ENCODE data around the gene ITGA8.
A peak's percentile ranks its signal among the peaks of the same experiment; 100 is the strongest.

Gene ITGA8

DNA sequence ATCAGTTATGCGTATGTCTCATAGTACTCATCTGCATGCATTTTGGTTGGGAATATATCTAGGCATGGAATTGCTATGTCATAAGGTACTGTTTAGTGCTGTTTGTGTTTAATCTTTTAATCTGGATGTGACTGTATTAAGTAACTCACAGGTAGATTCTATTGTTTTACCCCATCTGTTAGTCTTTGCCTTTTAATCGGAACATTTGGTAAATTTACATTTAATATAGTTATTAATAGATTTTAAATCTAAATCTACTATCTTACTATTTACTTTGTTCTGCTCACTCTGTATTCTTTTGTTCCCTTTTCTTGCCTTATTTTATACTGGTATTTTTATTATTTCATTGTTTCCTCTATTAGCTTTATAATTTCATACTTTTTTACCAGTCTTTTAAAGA is 10.6 kb upstream of the ITGA8 start:
- no peak for DNase-seq

DNA sequence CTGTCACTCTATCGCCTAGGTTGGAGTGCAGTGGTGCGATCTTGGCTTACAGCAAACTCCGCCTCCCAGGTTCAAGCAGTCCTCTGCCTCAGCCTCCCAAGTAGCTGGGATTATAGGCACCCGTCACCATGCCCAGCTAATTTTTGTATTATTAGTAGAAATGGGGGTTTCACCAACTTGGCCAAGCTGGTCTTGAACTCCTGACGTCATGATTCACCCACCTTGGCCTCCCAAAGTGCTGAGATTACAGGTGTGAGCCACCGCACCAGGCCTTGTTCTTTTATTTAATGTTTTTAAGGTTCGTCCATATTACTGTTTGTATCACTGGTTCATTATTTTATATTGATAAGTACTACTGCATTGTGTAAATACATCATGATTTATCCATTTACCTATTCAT is 10.2 kb upstream of the ITGA8 start:
- DNase-seq: no peak

DNA sequence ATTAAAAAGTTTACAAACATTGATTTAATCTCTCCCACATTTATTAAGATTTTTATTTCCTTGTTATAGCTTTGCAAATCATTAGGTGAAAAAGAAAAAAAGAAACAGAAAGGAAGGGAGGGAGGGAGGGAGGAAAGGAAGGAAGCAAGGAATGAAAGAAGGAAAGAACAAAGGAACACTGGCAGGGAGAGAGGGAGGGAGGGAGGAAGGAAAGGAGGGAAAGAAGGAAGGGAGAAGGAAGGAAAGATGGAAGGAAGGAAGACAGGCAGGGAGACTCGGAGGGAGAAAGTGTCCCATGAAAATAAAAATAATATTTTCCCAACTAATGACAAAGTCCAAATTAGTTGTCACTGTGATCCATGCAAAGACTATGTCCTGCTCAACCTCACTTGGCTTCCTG is 6.3 kb upstream of the ITGA8 start:
- DNase-seq: no peak

DNA sequence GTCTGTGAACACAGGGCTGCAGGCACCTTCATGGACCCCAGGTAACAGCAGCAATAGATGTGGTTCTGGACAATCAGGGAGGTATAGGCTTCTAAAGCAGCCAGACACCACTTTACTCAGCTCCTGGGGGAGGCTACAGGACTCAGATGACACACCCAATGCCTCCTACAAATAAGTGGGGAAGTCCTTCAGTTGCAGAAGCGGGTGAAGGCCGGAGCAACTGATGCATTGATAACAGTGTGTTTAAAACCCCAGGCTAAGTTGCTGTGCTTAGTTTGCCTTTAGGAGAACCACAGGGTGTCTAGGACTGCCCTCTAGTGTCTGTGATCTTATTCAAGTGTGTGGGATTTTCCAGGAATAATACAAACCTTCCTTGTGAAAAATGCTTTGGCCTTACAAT is 5.9 kb upstream of the ITGA8 start:
- DNase-seq: peak; percentile 48

DNA sequence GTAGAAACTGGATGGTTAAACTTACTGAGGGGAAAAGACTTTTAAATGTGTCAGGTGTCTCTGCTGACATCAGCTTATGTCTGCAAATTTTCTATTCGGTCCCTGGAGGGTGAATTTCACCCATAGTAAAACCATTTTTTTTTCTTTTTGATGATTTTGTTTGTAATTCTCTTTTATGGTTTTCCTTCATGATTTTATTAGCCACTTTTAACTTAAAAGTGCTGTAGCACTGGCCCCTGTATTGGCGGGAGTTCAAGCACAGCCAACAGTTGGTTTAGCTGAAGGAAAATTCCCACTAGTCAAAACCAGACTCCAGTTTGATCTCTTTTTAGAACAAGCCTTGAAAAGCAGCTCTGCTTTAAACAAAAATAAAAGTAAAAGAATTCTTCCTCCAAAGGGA is 5.0 kb upstream of the ITGA8 start:
- DNase-seq: no peak

DNA sequence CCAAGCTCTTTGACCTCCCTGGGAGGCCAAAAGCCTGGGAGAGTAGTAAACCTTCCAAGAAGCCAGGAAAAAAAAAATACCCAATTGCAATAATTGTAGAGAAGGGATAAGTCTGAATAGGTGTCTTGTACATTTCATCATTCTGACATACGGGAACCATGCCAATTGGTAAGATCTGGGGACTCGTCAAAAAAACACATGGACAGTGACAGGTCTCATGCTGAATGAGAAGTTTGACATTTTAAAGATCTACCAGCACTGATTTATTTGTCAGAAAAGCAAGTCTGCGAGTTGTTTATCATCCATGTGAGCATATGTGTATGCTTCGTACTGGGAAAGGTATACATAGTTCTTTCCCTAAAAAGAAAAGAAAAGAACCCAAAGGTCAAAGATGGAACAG is 4.1 kb upstream of the ITGA8 start:
- no peak for DNase-seq

GRCh38 chr10:15720635-15721287 is 1.0 kb upstream of the ITGA8 start:
- DNase-seq: no peak

GRCh38 chr10:15719049-15719898 is 448 bp downstream of the ITGA8 start:
- no peak for DNase-seq

- DNase-seq: no peak
Observed at GRCh38 chr10:15718694-15719048, 1.1 kb downstream of the ITGA8 start.

DNA sequence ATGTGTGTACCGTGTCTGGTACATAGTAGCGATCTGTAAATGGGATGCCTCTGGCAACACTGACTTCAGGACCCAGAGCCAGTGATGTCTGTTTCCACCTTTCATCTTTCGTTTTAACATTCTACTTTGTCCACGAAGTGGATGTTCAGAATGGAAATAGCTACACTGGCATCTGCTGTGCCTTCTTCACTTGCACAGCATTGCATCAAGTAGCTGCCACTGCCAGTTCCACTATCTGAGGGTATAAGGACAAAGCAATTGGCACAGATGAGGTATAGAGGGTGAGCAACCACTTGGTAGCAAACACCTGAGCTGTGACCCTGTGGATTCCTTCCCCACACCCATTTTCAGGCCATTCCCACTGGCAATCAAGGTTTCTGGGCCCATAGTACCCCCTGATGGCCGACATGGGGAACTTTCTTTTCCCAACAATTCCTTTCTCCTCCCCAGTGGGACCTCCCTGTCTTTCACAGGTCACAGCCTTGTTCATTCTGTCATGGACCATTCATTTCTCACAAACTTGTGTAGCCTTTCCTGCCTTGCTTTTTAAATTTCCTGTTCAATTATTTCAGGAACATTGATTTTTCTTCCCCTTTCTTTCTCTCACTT is 4.0 kb downstream of the ITGA8 start:
- DNase-seq: no peak

DNA sequence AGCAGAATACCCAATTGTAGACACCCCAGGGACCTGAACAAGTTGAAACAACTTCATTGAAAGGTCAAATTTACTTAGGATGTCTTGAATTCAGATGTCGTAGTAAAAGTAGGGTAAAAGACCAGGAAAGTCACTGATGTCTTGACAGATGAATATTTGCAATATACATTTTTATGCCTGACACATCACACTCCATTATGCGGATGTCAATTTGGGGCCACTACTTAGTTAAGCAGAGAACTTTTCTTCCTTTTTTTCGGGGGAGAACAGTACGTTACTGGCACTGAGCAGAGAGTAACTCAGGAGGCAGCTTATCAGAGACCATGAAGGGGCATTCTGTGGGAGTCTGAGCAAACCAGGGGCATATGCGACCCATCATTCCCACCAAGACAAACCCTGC is 4.9 kb downstream of the ITGA8 start:
- no peak for DNase-seq

DNA sequence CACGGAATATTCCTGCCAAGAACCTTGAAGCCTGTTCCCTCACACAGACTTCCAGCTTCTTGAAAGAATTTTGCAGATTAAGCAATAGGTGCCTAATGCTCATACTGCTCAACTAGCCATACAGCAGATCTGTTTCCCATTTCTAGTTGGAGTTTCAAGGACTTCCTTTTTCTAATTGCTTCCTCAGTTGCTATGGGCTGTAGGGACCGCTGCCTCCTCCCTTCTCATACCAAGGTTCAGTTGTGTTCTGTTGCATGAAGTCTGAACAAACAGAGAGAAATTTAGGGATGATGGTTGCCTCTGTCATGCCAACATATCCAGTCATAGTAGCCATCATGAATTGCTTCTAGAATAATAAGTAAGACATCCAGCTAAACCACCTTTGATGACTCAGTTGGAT is 6.8 kb downstream of the ITGA8 start:
- DNase-seq: peak; percentile 47

DNA sequence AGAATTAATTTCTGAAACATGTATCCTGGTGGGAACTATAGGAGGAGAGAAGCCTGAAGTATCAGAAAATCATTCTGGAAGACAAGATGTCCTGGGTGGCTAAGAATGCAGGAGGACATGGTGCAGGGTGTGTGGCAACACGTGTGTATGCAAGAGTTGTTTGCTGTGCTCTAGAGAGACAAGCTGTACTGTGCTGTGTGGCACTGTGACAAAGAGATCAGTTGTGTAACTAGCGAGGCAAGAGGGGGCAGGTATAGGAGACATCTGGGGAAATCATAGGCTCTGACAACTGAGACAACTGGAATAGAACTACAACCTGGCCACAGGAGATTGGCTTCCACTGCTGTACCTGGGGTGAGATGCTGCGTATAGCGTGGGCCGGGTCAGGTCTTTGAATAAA is 9.3 kb downstream of the ITGA8 start:
- DNase-seq: no peak

GRCh38 chr10:15705298-15705697 is 14.4 kb downstream of the ITGA8 start:
- DNase-seq: no peak

DNA sequence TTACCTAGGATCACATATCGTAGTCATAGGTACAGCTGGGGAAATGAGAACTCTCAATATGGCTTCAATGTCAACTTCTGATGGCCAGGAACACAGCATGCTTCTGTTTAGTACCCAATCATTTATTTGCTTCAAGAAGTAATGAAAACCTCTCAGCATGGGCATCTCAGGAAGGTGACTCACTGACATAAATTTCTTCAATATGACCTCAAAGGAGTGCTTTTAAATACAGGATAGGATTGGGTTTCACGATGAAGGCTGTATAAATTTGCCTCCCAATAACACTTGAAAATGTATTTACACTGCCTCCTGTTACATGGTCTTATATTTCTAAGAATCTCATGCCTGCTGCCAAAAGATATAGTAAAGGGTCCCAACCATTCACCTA is 15.1 kb downstream of the ITGA8 start:
- no peak for DNase-seq

DNA sequence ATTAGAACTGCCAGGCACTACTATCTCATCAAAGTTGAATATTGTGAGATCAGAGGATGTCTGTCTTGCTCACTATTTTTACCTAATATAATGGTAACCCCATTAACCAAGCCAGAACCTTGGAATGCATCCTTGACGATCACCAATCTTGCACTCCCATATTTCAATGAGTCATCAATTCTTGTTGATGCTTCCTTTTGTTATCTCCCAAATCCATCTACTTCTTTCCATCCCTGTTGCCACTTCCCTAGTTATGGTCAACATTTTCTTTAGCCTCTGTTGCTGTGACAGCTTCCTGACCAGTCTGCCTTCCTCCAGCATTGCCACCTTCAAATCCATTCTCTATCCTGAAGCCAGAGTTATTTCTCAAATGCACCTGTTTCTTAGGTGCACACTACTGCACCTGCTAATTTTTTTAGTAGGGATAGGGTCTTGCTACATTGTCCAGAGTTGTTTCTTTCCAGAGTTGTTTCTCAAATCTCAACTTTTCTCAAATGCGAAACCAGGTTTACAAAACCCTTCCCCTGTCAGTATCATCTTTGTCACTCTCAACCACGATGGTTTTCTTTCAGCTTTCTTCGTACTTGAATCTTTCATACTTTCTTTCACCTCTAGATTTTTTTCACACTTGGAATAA is 15.7 kb downstream of the ITGA8 start:
- DNase-seq: no peak

DNA sequence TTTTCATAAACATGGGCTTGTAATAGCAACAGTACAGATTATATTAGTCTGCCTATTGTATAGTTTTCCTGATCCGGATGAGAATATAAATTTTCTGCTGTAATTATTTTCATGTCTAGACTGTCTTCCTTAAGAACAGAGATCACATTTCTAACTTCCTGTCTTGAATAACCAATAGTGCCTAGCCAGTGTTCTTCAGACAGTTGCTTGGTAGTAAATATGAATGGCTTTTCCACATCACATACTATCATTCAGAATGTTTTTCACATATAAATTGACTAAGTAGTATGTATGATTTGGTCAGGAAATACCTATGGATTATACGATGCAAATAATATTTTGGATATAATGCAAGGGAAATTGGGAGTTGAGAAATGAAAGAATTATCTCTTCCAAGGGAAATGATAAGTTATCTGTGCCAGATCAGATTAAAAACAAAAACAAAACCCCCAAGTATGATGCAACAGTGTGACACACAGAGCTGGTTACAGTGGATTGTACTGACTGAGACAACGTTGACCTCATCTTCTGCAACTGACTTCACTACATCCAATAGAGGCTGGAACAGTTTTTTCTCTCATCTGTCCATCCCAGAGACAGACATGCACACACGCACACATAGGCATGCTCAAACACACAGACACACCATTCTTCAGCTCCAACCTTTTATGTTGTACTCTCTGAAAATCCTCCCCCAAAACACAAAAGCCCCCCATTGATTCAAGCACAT is 16.4 kb downstream of the ITGA8 start:
- DNase-seq: no peak

GRCh38 chr10:15700078-15700674 is 19.5 kb downstream of the ITGA8 start:
- no peak for DNase-seq

GRCh38 chr10:15695852-15696251 is 23.9 kb downstream of the ITGA8 start:
- DNase-seq: no peak

- no peak for DNase-seq
Observed at GRCh38 chr10:15690031-15690430, 29.7 kb downstream of the ITGA8 start.

DNA sequence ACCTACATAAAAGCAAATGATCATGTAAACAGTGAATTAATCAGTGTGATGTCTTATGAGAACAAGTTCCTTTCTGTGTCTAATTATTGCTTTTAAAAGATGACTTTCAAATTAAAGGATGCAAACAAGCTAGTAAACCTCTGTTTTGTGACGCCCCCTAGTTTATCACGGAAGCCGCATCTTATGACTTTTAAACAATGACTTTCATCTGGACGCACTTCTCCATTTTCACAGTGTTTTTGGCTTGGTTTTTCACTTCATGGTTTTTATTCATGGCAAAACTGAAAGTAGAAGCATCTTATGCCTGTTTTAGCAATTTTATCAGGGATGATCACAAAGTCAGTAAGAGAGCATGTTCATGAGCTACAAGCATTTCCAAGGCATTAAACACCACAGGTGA is 35.0 kb downstream of the ITGA8 start:
- peak; percentile 74 for DNase-seq

- peak; percentile 34 for DNase-seq
Observed at GRCh38 chr10:15681076-15681475, 38.6 kb downstream of the ITGA8 start.

GRCh38 chr10:15678851-15679250 is 40.9 kb downstream of the ITGA8 start:
- no peak for DNase-seq
